ENCODE results near the gene HMGXB4.
A peak's percentile ranks its signal among the peaks of the same experiment; 100 is the strongest.
"Not testable (repeated sequence)": the region's sequence is repeated elsewhere in the genome, so short reads cannot be mapped to it uniquely, and the experiment has no call there.

HMGXB4 gene

GRCh38 chr22:35226958-35227647 is 30.2 kb upstream of the HMGXB4 start:
- DNase-seq (ENCODE audit: low spot score in 2 of 2): no peak
- H3K9me3 Mint-ChIP-seq: no peaks in the 10 kb centered on the region
- peaks cover 78% of the 10 kb centered on the region for H3K27me3 Mint-ChIP-seq
- no peak for ATAC-seq (replicated peaks; ENCODE audit: extremely low read depth, poor library complexity, severe bottlenecking)
- no peak overlapping the region for H3K27ac Mint-ChIP-seq (ENCODE audit: low read depth)
- peaks cover 8% of the 10 kb centered on the region for H3K4me1 Mint-ChIP-seq
- H3K4me3 Mint-ChIP-seq: no peak overlapping the region
- H3K36me3 Mint-ChIP-seq (ENCODE audit: insufficient read depth): peaks cover 2% of the 10 kb centered on the region

DNA sequence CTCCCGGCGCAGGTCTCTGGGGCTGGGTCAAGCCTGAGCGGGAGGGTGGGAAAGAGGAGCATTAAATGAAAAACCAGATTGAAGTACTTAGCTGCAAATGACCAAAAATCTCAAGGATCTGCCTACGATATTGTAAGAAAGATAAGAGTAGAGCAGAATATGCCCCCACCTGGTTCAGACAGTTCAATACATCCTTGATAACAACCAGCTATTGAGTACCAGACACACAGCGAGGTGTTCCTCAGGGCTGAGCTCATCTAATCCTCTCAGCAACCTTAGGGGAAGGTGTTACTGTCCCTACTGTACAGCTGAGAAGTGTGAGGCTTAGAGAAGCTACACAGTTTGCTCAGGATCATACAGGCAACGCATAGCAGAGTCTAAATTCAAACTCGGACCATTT is 27.4 kb upstream of the HMGXB4 start:
- Mint-ChIP-seq H3K9me3 (no peaks in the 10 kb centered on the region), H3K27me3 (peaks cover 86% of the 10 kb centered on the region), H3K36me3 (ENCODE audit: insufficient read depth) (peaks cover 2% of the 10 kb centered on the region), H3K4me3 (no peak overlapping the region), H3K27ac (ENCODE audit: low read depth) (no peak overlapping the region), H3K4me1 (peaks cover 8% of the 10 kb centered on the region)
- no peak for ATAC-seq (replicated peaks; ENCODE audit: extremely low read depth, poor library complexity, severe bottlenecking)
- no peak for DNase-seq (ENCODE audit: low spot score in 2 of 2)

DNA sequence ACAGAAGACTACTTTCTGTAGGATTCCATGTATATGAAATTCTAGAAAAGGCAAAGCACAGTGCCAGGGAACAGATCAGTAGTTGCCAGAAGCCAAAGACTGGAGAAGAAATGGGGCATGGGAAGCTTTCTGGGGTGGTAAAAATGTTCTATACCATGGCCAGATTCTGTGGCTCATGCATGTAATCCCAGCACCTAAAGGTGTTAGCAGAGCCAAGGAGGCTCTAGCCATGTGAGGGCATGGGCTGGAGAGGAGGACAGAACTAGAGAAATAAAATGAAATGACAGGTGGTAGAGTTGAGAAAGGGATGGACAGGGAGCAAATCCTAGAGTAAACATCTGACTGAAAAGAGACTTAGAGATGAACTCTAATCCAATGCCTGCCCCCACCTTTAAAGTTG is 26.9 kb upstream of the HMGXB4 start:
- Mint-ChIP-seq H3K9me3 (no peaks in the 10 kb centered on the region), H3K4me1 (peaks cover 8% of the 10 kb centered on the region), H3K27ac (ENCODE audit: low read depth) (no peak overlapping the region), H3K36me3 (ENCODE audit: insufficient read depth) (peaks cover 2% of the 10 kb centered on the region), H3K4me3 (no peak overlapping the region), H3K27me3 (peaks cover 86% of the 10 kb centered on the region)
- DNase-seq (ENCODE audit: low spot score in 2 of 2) (no peak), ATAC-seq (replicated peaks; ENCODE audit: extremely low read depth, poor library complexity, severe bottlenecking) (no peak)

DNA sequence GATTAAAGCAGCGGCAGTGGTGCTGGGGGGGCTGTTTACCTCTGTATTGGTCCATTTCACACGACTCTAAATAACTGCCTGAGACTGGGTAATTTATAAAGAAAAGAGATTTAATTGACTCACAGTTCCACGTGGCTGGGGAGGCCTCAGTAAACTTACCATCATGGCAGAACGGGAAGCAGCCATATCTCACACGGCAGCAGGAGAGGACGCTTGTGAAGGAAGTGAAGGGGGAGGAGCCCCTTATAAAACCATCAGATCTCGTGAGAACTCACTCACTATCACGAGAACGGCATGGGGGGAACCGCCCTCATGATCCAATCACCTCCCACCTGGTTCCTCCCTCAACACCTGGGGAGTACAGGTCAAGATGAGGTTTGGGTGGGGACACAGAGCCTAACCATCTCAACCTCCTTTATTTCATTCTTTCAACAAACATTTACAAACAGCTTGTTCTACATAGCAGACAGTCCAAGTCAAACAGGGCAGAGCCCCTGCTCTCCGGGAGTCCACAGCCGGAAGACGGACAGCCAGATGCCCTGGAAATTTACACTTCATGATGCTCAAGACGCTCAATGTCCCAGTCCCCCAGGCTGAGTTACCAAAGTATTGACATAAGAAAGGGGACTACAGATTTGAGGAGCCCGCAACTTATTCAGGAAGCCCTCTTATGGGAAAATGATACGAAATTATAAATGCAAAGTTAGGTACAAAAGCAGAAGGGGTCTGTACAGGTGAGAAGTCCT is 26.3 kb upstream of the HMGXB4 start:
- ATAC-seq (replicated peaks; ENCODE audit: extremely low read depth, poor library complexity, severe bottlenecking) (no peak), DNase-seq (ENCODE audit: low spot score in 2 of 2) (no peak)
- Mint-ChIP-seq H3K27ac (ENCODE audit: low read depth) (no peak overlapping the region), H3K27me3 (peaks cover 88% of the 10 kb centered on the region), H3K4me3 (no peak overlapping the region), H3K36me3 (ENCODE audit: insufficient read depth) (peaks cover 2% of the 10 kb centered on the region), H3K9me3 (no peaks in the 10 kb centered on the region), H3K4me1 (peaks cover 8% of the 10 kb centered on the region)

GRCh38 chr22:35231585-35232084 is 25.7 kb upstream of the HMGXB4 start:
- peaks cover 8% of the 10 kb centered on the region for H3K4me1 Mint-ChIP-seq
- H3K27ac Mint-ChIP-seq (ENCODE audit: low read depth): no peak overlapping the region
- H3K36me3 Mint-ChIP-seq (ENCODE audit: insufficient read depth): peaks cover 2% of the 10 kb centered on the region
- DNase-seq (ENCODE audit: low spot score in 2 of 2): peak; percentile 43 to 58
- no peak overlapping the region for H3K4me3 Mint-ChIP-seq
- no peaks in the 10 kb centered on the region for H3K9me3 Mint-ChIP-seq
- peak; percentile 68 for ATAC-seq (replicated peaks; ENCODE audit: extremely low read depth, poor library complexity, severe bottlenecking)
- H3K27me3 Mint-ChIP-seq: peaks cover 88% of the 10 kb centered on the region

DNA sequence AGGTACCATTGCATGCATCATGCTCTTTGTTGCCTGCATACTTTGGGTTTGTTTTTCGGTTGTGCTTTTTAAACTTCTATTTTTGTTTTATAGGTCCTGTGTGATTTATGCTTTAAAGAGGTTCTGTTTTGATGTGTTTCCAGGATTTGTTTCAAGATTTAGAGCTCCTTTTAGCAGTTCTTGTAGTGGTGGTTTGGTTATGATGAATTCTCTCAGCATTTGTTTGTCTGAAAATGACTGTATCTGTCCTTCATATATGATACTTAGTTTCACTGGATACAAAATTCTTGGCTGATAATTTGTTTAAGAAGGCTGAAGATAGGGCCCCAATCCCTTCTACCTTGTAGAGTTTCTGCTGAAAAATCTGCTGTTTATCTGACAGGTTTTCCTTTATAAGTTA is 18.5 kb upstream of the HMGXB4 start:
- not testable (repeated sequence) for H3K27ac Mint-ChIP-seq (ENCODE audit: low read depth); ATAC-seq (replicated peaks; ENCODE audit: extremely low read depth, poor library complexity, severe bottlenecking); H3K4me1 Mint-ChIP-seq; DNase-seq (ENCODE audit: low spot score in 2 of 2); H3K4me3 Mint-ChIP-seq; H3K36me3 Mint-ChIP-seq (ENCODE audit: insufficient read depth); H3K9me3 Mint-ChIP-seq
- H3K27me3 Mint-ChIP-seq: peaks cover 86% of the 10 kb centered on the region

- peaks cover 73% of the 10 kb centered on the region for H3K27me3 Mint-ChIP-seq
- not testable (repeated sequence) for ATAC-seq (replicated peaks; ENCODE audit: extremely low read depth, poor library complexity, severe bottlenecking); H3K27ac Mint-ChIP-seq (ENCODE audit: low read depth); H3K4me3 Mint-ChIP-seq; DNase-seq (ENCODE audit: low spot score in 2 of 2); H3K4me1 Mint-ChIP-seq; H3K36me3 Mint-ChIP-seq (ENCODE audit: insufficient read depth); H3K9me3 Mint-ChIP-seq
Measured at GRCh38 chr22:35244507-35244906, 12.8 kb upstream of the HMGXB4 start.

GRCh38 chr22:35250156-35250555 is 7.1 kb upstream of the HMGXB4 start:
- H3K4me3 Mint-ChIP-seq: no peak overlapping the region
- H3K27me3 Mint-ChIP-seq: peaks cover 31% of the 10 kb centered on the region
- H3K36me3 Mint-ChIP-seq (ENCODE audit: insufficient read depth): peaks cover 2% of the 10 kb centered on the region
- ATAC-seq (replicated peaks; ENCODE audit: extremely low read depth, poor library complexity, severe bottlenecking) (no peak), DNase-seq (ENCODE audit: low spot score in 2 of 2) (no peak)
- H3K27ac Mint-ChIP-seq (ENCODE audit: low read depth): no peak overlapping the region
- H3K4me1 Mint-ChIP-seq: no peaks in the 10 kb centered on the region
- no peaks in the 10 kb centered on the region for H3K9me3 Mint-ChIP-seq

GRCh38 chr22:35253946-35254345 is 3.3 kb upstream of the HMGXB4 start:
- Mint-ChIP-seq H3K4me1 (peaks cover 18% of the 10 kb centered on the region), H3K4me3 (no peak overlapping the region), H3K27ac (ENCODE audit: low read depth) (no peak overlapping the region), H3K27me3 (no peaks in the 10 kb centered on the region), H3K9me3 (no peaks in the 10 kb centered on the region), H3K36me3 (ENCODE audit: insufficient read depth) (peaks cover 8% of the 10 kb centered on the region)
- no peak for ATAC-seq (replicated peaks; ENCODE audit: extremely low read depth, poor library complexity, severe bottlenecking)
- DNase-seq (ENCODE audit: low spot score in 2 of 2): no peak

DNA sequence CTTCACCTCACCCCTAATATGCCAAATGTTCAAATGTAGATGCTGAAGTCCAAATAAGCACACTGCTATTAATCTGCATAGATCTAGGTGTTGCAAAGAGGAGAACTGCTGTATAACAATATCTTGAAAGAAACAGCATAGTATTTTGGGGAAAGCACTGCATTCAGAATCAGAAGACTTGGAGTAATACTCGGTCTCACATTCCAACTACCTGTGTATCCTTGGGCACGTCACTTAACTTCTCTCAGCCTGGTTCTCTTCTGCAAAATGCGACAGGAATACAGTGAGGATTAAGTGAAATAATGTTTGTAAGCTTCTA is 332 bp upstream of the HMGXB4 start:
- Mint-ChIP-seq H3K4me1 (peaks cover 26% of the 10 kb centered on the region), H3K4me3 (peak overlapping the region; percentile 84), H3K36me3 (ENCODE audit: insufficient read depth) (peaks cover 10% of the 10 kb centered on the region), H3K27me3 (no peaks in the 10 kb centered on the region), H3K9me3 (no peaks in the 10 kb centered on the region), H3K27ac (ENCODE audit: low read depth) (peak overlapping the region; percentile 87)
- ATAC-seq (replicated peaks; ENCODE audit: extremely low read depth, poor library complexity, severe bottlenecking) (no peak), DNase-seq (ENCODE audit: low spot score in 2 of 2) (no peak)

- H3K27me3 Mint-ChIP-seq: no peaks in the 10 kb centered on the region
- ATAC-seq (replicated peaks; ENCODE audit: extremely low read depth, poor library complexity, severe bottlenecking) (peak; percentile 3), DNase-seq (ENCODE audit: low spot score in 2 of 2) (no peak)
- peaks cover 26% of the 10 kb centered on the region for H3K4me1 Mint-ChIP-seq
- peaks cover 14% of the 10 kb centered on the region for H3K36me3 Mint-ChIP-seq (ENCODE audit: insufficient read depth)
- H3K27ac Mint-ChIP-seq (ENCODE audit: low read depth): peak overlapping the region; percentile 87
- H3K4me3 Mint-ChIP-seq: peak overlapping the region; percentile 84
- no peaks in the 10 kb centered on the region for H3K9me3 Mint-ChIP-seq
Measured at GRCh38 chr22:35258191-35258988, 1.1 kb downstream of the HMGXB4 start.

- peaks cover 45% of the 10 kb centered on the region for H3K36me3 Mint-ChIP-seq (ENCODE audit: insufficient read depth)
- no peaks in the 10 kb centered on the region for H3K9me3 Mint-ChIP-seq
- H3K27ac Mint-ChIP-seq (ENCODE audit: low read depth): peak overlapping the region; percentile 54
- no peak overlapping the region for H3K4me3 Mint-ChIP-seq
- no peaks in the 10 kb centered on the region for H3K27me3 Mint-ChIP-seq
- no peak for DNase-seq (ENCODE audit: low spot score in 2 of 2)
- H3K4me1 Mint-ChIP-seq: peaks cover 25% of the 10 kb centered on the region
- no peak for ATAC-seq (replicated peaks; ENCODE audit: extremely low read depth, poor library complexity, severe bottlenecking)
Measured at GRCh38 chr22:35264986-35265385, 7.7 kb downstream of the HMGXB4 start.

Data from central memory CD8-positive, alpha-beta T cell (primary cell).